HepG2 (cell line): Measurements from ENCODE around the gene USP36. TPM values are rescaled to one million over a fixed set of nuclear protein-coding genes. Genes with fewer than 3 reads are reported as not detected.

ENCODE experiments used
- FOXK1 ChIP-seq: sonication (generic); formaldehyde crosslinking; IDR thresholded peaks from 2 replicates; pipeline ENCODE4 v1.4.0; 2020; ENCODE audit warnings: low read depth, missing genetic modification reagents, borderline replicate concordance
- GATA4 ChIP-seq: sonication (generic); IDR thresholded peaks from 2 replicates; pipeline ENCODE4 v1.6.1; 2016; ENCODE audit warnings: antibody characterized with exemption, low read depth, borderline replicate concordance
- GTF3A ChIP-seq: sonication (generic); formaldehyde crosslinking; conservative IDR thresholded peaks from 2 replicates; pipeline ENCODE4 v1.4.0; 2020; ENCODE audit warnings: mild to moderate bottlenecking, missing genetic modification reagents
- MXI1 ChIP-seq: IDR thresholded peaks from 3 replicates; pipeline ENCODE4 v1.6.1; 2012; ENCODE audit warnings: low read depth, low read length, inconsistent platforms, borderline replicate concordance
- RBFOX2 ChIP-seq: fragments of 200-400 bp; formaldehyde crosslinking; IDR thresholded peaks from 2 replicates; pipeline ENCODE4 v1.6.1; 2017; ENCODE audit warnings: low read depth, mild to moderate bottlenecking, low read length
- SMARCE1 ChIP-seq: fragments of 450-650 bp; IDR thresholded peaks from 2 replicates; pipeline ENCODE4 v1.6.1; 2017; ENCODE audit warnings: borderline replicate concordance
- ZNF143 ChIP-seq: sonication (generic); formaldehyde crosslinking; IDR thresholded peaks from 2 replicates; pipeline ENCODE4 v1.4.0; 2020; ENCODE audit warnings: missing genetic modification reagents
- ZNF460 ChIP-seq: sonication (generic); formaldehyde crosslinking; IDR thresholded peaks from 2 replicates; pipeline ENCODE4 v1.5.1; 2020; ENCODE audit warnings: missing genetic modification reagents, mild to moderate bottlenecking, borderline replicate concordance
- ZNF616 ChIP-seq: sonication (generic); formaldehyde crosslinking; IDR thresholded peaks from 2 replicates; pipeline ENCODE4 v1.5.0; 2020; ENCODE audit warnings: low read depth, mild to moderate bottlenecking, missing genetic modification reagents
- polyA plus RNA-seq, 8 experiments: library from polyadenylated mRNA; depleted of rRNA in 3 of 8; stranded (reverse) in 7 of 8; unstranded in 1 of 8; fragments of >200 nt; fragmentation: Illumina TruSeq in 4 of 8; extraction: Trizol in 4 of 8; gene quantifications; 2 replicates each; pipeline versions ENCODE4 v1.2.1 to v1.2.3, GENCODE V29; 2011 to 2016; ENCODE audit warnings: low read depth in 4 of 8, missing spikeins in 1 of 8, mixed read lengths in 1 of 8; ENCODE audit not compliant: insufficient read depth in 1 of 8
- total RNA-seq, 5 experiments: library from RNA; depleted of rRNA; stranded (reverse); fragments of >200 nt; fragmentation: Illumina TruSeq; extraction: Trizol; gene quantifications; 2 replicates each; pipeline ENCODE4 v1.2.3, GENCODE V29; 2016; ENCODE audit warnings: low read depth in 1 of 5
- TF ChIP-seq, protein P1 (sequence below): sonication (generic); formaldehyde crosslinking; IDR thresholded peaks from 2 replicates; pipeline ENCODE4 v1.5.1; 2020; ENCODE audit warnings: mild to moderate bottlenecking, missing genetic modification reagents, borderline replicate concordance
- TF ChIP-seq, protein P2 (sequence below), 2 experiments: sonication (generic) in 1 of 2; formaldehyde crosslinking in 1 of 2; IDR thresholded peaks; 2 replicates each; pipeline versions ENCODE4 v1.4.0 to v1.6.1; 2016 to 2020; ENCODE audit warnings: borderline replicate concordance in 1 of 2, low read depth in 1 of 2, mild to moderate bottlenecking in 1 of 2, missing genetic modification reagents in 1 of 2
- TF ChIP-seq, protein P3 (sequence below): sonication (generic); formaldehyde crosslinking; IDR thresholded peaks from 2 replicates; pipeline ENCODE4 v1.5.0; 2020; ENCODE audit warnings: mild to moderate bottlenecking, missing genetic modification reagents, moderate library complexity
- TF ChIP-seq, protein P4 (sequence below): sonication (generic); formaldehyde crosslinking; IDR thresholded peaks from 2 replicates; pipeline ENCODE4 v1.9.0; 2021; ENCODE audit warnings: missing genetic modification reagents, borderline replicate concordance

Gene USP36
- total and polyA plus RNA-seq, 2 of the 13 experiments (the other 11 are each of a cell fraction or from before 2014, with no cell fraction given): 29.6 to 45.9 TPM

DNA sequence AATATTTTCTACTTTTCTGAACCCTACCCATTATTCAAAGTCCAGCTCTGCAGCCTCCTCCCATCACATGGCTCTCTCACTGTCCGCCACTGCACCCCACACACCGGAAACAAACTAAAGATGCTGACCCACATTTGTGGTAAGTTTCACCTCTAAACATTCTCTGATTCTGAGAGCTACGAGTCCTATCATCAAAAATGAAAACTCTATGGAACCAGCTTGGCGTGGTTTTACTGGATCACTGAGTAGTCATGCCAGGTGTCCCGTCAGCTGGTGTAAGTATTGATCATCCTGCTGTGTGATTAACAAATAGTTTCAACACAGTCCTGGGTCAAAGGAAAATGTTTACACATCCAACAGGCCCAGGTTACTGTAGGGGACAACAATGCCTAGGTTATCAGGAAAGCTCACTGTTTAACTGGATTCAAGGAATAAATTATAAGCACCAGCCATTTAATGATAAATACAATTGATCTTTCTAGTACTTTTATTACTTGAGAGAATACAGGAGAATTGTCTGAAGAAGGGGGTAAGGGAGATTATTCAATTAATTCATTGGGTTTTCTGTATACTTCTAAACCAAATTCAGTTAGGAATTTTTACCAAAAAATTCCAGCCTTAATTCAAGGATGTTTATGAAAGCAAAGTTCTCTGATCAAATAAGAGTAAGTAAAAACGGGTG, 92.4 kb downstream of the USP36 start (continued):
- TF ChIP-seq, protein P1, sequence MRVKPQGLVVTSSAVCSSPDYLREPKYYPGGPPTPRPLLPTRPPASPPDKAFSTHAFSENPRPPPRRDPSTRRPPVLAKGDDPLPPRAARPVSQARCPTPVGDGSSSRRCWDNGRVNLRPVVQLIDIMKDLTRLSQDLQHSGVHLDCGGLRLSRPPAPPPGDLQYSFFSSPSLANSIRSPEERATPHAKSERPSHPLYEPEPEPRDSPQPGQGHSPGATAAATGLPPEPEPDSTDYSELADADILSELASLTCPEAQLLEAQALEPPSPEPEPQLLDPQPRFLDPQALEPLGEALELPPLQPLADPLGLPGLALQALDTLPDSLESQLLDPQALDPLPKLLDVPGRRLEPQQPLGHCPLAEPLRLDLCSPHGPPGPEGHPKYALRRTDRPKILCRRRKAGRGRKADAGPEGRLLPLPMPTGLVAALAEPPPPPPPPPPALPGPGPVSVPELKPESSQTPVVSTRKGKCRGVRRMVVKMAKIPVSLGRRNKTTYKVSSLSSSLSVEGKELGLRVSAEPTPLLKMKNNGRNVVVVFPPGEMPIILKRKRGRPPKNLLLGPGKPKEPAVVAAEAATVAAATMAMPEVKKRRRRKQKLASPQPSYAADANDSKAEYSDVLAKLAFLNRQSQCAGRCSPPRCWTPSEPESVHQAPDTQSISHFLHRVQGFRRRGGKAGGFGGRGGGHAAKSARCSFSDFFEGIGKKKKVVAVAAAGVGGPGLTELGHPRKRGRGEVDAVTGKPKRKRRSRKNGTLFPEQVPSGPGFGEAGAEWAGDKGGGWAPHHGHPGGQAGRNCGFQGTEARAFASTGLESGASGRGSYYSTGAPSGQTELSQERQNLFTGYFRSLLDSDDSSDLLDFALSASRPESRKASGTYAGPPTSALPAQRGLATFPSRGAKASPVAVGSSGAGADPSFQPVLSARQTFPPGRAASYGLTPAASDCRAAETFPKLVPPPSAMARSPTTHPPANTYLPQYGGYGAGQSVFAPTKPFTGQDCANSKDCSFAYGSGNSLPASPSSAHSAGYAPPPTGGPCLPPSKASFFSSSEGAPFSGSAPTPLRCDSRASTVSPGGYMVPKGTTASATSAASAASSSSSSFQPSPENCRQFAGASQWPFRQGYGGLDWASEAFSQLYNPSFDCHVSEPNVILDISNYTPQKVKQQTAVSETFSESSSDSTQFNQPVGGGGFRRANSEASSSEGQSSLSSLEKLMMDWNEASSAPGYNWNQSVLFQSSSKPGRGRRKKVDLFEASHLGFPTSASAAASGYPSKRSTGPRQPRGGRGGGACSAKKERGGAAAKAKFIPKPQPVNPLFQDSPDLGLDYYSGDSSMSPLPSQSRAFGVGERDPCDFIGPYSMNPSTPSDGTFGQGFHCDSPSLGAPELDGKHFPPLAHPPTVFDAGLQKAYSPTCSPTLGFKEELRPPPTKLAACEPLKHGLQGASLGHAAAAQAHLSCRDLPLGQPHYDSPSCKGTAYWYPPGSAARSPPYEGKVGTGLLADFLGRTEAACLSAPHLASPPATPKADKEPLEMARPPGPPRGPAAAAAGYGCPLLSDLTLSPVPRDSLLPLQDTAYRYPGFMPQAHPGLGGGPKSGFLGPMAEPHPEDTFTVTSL (CRISPR knock-in tag): peak; percentile 91
- no peak for TF ChIP-seq GTF3A
- TF ChIP-seq ZNF143: no peak
- peak; percentile 90; the same call in 1 of the 2 replicates for TF ChIP-seq FOXK1 (CRISPR knock-in tag)
- peak; percentile 71; the same call in 1 of the 2 replicates for TF ChIP-seq ZNF460 (CRISPR knock-in tag)
- TF ChIP-seq, protein P2, sequence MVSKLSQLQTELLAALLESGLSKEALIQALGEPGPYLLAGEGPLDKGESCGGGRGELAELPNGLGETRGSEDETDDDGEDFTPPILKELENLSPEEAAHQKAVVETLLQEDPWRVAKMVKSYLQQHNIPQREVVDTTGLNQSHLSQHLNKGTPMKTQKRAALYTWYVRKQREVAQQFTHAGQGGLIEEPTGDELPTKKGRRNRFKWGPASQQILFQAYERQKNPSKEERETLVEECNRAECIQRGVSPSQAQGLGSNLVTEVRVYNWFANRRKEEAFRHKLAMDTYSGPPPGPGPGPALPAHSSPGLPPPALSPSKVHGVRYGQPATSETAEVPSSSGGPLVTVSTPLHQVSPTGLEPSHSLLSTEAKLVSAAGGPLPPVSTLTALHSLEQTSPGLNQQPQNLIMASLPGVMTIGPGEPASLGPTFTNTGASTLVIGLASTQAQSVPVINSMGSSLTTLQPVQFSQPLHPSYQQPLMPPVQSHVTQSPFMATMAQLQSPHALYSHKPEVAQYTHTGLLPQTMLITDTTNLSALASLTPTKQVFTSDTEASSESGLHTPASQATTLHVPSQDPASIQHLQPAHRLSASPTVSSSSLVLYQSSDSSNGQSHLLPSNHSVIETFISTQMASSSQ (IDR thresholded peaks at IDR 0.05; ENCODE audit: low read depth): peak; percentile 43; the same call in 1 of the 2 replicates
- TF ChIP-seq, protein P2 (CRISPR knock-in tag; IDR thresholded peaks at IDR 0.05; ENCODE audit: borderline replicate concordance): peak; percentile 72; the same call in 1 of the 2 replicates
- TF ChIP-seq MXI1: peak; percentile 51; the same call in 1 of the 3 replicates
- TF ChIP-seq ZNF616 (CRISPR knock-in tag): no peak
- no peak for TF ChIP-seq SMARCE1
- TF ChIP-seq, protein P3, sequence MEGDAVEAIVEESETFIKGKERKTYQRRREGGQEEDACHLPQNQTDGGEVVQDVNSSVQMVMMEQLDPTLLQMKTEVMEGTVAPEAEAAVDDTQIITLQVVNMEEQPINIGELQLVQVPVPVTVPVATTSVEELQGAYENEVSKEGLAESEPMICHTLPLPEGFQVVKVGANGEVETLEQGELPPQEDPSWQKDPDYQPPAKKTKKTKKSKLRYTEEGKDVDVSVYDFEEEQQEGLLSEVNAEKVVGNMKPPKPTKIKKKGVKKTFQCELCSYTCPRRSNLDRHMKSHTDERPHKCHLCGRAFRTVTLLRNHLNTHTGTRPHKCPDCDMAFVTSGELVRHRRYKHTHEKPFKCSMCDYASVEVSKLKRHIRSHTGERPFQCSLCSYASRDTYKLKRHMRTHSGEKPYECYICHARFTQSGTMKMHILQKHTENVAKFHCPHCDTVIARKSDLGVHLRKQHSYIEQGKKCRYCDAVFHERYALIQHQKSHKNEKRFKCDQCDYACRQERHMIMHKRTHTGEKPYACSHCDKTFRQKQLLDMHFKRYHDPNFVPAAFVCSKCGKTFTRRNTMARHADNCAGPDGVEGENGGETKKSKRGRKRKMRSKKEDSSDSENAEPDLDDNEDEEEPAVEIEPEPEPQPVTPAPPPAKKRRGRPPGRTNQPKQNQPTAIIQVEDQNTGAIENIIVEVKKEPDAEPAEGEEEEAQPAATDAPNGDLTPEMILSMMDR (CRISPR knock-in tag): no peak
- no peak for TF ChIP-seq RBFOX2
- TF ChIP-seq, protein P4, sequence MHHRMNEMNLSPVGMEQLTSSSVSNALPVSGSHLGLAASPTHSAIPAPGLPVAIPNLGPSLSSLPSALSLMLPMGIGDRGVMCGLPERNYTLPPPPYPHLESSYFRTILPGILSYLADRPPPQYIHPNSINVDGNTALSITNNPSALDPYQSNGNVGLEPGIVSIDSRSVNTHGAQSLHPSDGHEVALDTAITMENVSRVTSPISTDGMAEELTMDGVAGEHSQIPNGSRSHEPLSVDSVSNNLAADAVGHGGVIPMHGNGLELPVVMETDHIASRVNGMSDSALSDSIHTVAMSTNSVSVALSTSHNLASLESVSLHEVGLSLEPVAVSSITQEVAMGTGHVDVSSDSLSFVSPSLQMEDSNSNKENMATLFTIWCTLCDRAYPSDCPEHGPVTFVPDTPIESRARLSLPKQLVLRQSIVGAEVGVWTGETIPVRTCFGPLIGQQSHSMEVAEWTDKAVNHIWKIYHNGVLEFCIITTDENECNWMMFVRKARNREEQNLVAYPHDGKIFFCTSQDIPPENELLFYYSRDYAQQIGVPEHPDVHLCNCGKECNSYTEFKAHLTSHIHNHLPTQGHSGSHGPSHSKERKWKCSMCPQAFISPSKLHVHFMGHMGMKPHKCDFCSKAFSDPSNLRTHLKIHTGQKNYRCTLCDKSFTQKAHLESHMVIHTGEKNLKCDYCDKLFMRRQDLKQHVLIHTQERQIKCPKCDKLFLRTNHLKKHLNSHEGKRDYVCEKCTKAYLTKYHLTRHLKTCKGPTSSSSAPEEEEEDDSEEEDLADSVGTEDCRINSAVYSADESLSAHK (CRISPR knock-in tag): no peak
- TF ChIP-seq GATA4: peak; percentile 52; the same call in 1 of the 2 replicates
